Measurements from ENCODE around the gene TMEM238L. TPM values are rescaled to one million over a fixed set of nuclear protein-coding genes. Genes with fewer than 3 reads are reported as not detected.

Gene TMEM238L
- total and polyA plus RNA-seq, 2 of the 13 experiments (the other 11 are each of a cell fraction or from before 2014, with no cell fraction given) = not detected

DNA sequence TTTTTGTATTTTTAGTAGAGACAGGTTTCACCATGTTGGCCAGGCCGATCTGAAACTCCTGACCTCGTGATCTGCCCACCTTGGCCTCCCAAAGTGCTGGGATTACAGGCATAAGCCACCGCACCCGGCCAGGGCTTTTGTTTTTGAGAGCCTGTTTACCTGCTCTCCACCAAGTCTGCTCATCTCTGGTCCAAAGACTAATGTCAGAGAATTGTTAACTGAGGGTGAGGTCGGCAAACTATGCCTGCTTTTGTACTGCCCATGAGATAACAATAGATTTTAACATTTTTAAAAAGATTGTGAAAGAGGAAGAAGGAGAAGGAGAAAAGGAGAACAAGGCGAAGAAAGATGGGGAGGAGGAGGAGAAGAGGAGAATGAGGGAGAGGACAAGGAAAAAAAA, 26.0 kb downstream of the TMEM238L start (continued):
- TF ChIP-seq, protein P1, sequence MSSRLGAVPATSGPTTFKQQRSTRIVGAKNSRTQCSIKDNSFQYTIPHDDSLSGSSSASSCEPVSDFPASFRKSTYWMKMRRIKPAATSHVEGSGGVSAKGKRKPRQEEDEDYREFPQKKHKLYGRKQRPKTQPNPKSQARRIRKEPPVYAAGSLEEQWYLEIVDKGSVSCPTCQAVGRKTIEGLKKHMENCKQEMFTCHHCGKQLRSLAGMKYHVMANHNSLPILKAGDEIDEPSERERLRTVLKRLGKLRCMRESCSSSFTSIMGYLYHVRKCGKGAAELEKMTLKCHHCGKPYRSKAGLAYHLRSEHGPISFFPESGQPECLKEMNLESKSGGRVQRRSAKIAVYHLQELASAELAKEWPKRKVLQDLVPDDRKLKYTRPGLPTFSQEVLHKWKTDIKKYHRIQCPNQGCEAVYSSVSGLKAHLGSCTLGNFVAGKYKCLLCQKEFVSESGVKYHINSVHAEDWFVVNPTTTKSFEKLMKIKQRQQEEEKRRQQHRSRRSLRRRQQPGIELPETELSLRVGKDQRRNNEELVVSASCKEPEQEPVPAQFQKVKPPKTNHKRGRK (CRISPR knock-in tag; IDR thresholded peaks at IDR 0.05) = 0 out of 2 replicates have a peak, but pooled peaks have one; percentile 27
- TF ChIP-seq KAT8 (CRISPR knock-in tag; IDR thresholded peaks at IDR 0.05) (no peak), ZNF7 (CRISPR knock-in tag; IDR thresholded peaks at IDR 0.05) (peak; percentile 58; the same call in 1 of the 2 replicates)

DNA sequence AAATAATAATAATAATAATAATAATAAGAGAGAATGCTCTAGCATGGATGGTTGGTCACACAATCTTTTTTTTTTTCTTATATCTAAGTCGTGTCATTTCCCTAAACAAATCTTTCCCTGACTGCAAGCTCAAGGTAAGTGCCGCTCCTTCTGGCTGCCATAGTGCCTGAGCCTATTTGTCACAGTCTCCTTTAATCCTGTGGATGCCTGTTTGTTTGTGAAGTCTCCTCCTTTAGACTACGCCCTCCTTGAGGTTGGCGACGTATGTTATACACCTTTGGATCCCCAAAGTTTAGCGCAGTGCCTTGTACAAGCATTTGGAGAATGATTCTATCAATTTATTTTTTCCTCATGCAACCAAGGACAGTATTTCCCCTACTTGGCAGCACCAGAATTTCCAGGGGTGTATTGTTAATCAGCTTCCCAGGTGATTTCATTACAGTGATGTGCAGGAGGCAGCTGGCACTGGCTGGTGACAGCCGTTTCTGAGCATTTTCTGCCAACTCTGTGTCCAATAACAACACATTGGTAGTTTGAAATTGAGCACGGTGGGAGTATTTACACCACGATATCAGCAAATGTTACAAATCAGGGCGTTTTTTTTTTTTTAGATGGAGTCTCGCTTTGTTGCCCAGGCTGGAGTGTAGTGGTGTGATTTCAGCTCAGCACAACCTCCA, 26.6 kb downstream of the TMEM238L start:
- ChIA-PET POLR2A (no interaction called here), CTCF (ENCODE audit: low intra/inter-chr PET ratio, low total read pairs) (no interaction called here)
- Histone ChIP-seq H3K27me3 (ENCODE audit: control insufficient read depth in 1 of 2, insufficient read depth in 2 of 2, low read length in 2 of 2) (no peaks in the 10 kb centered on the region), H3K36me3 (replicated peaks in 1 of 2; ENCODE audit: control insufficient read depth in 1 of 2, insufficient read depth in 2 of 2, low read length in 2 of 2) (no peaks in the 10 kb centered on the region), H3K9ac (ENCODE audit: insufficient read depth, low read depth, low read length) (no peak overlapping the region), H4K20me1 (ENCODE audit: insufficient read depth, low read length) (no peaks in the 10 kb centered on the region), H3K4me2 (ENCODE audit: low read depth, low read length) (no peak overlapping the region), H3K9me3 (ENCODE audit: low read length) (peaks cover 6% of the 10 kb centered on the region), H3K27ac (ENCODE audit: extremely low read length, insufficient read depth, low read length) (no peak overlapping the region), H3K4me3 (replicated peaks in 1 of 3; ENCODE audit: insufficient read depth in 1 of 3, low read depth in 2 of 3, low read length in 3 of 3) (no peak overlapping the region), H2AFZ (ENCODE audit: low read length) (no peak overlapping the region), H3K79me2 (ENCODE audit: insufficient read depth, low read length) (no peaks in the 10 kb centered on the region), H3K4me1 (ENCODE audit: insufficient read depth, low read length) (peaks cover 29% of the 10 kb centered on the region)
- in situ Hi-C loops (cut with HindIII; ENCODE audit: extremely low pct_ligation_motif_present, low pct_unique_long_range_greater_than_20kb) = no loop called here
- no TSS peak for BruUV-seq (replicated peaks)
- intact Hi-C loops (cut with micrococcal nuclease; ENCODE audit: unreplicated experiment) = no loop called here
- WGBS (ENCODE audit: low lambda C conversion rate) = 61% methylated on average over 11 of the region's 11 CpGs
- TF ChIP-seq SATB2 (CRISPR knock-in tag; IDR thresholded peaks at IDR 0.05) (no peak), ZNF101 (CRISPR knock-in tag; IDR thresholded peaks at IDR 0.05; ENCODE audit: borderline replicate concordance, low read depth) (no peak)
- TF ChIP-seq, protein P2, sequence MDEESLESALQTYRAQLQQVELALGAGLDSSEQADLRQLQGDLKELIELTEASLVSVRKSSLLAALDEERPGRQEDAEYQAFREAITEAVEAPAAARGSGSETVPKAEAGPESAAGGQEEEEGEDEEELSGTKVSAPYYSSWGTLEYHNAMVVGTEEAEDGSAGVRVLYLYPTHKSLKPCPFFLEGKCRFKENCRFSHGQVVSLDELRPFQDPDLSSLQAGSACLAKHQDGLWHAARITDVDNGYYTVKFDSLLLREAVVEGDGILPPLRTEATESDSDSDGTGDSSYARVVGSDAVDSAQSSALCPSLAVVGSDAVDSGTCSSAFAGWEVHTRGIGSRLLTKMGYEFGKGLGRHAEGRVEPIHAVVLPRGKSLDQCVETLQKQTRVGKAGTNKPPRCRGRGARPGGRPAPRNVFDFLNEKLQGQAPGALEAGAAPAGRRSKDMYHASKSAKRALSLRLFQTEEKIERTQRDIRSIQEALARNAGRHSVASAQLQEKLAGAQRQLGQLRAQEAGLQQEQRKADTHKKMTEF (CRISPR knock-in tag; IDR thresholded peaks at IDR 0.05) = no peak
- TF ChIP-seq, protein P3, sequence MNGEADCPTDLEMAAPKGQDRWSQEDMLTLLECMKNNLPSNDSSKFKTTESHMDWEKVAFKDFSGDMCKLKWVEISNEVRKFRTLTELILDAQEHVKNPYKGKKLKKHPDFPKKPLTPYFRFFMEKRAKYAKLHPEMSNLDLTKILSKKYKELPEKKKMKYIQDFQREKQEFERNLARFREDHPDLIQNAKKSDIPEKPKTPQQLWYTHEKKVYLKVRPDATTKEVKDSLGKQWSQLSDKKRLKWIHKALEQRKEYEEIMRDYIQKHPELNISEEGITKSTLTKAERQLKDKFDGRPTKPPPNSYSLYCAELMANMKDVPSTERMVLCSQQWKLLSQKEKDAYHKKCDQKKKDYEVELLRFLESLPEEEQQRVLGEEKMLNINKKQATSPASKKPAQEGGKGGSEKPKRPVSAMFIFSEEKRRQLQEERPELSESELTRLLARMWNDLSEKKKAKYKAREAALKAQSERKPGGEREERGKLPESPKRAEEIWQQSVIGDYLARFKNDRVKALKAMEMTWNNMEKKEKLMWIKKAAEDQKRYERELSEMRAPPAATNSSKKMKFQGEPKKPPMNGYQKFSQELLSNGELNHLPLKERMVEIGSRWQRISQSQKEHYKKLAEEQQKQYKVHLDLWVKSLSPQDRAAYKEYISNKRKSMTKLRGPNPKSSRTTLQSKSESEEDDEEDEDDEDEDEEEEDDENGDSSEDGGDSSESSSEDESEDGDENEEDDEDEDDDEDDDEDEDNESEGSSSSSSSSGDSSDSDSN (CRISPR knock-in tag; IDR thresholded peaks at IDR 0.05) = no peak
- TF ChIP-seq, protein P4, sequence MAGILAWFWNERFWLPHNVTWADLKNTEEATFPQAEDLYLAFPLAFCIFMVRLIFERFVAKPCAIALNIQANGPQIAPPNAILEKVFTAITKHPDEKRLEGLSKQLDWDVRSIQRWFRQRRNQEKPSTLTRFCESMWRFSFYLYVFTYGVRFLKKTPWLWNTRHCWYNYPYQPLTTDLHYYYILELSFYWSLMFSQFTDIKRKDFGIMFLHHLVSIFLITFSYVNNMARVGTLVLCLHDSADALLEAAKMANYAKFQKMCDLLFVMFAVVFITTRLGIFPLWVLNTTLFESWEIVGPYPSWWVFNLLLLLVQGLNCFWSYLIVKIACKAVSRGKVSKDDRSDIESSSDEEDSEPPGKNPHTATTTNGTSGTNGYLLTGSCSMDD (CRISPR knock-in tag; IDR thresholded peaks at IDR 0.05) = no peak
- no peak for ATAC-seq
- DNase-seq (ENCODE audit: low spot score) = no peak
- FAIRE-seq = no peak
